ENCODE measurements around the gene FOXB1.

GRCh38 chr15:60035344-60035743, 31.2 kb downstream of the FOXB1 start:
- no peak for TF ChIP-seq CTCF (IDR thresholded peaks at IDR 0.05; ENCODE audit: borderline replicate concordance, extremely low read depth, low read length, poor library complexity, severe bottlenecking)
- TF ChIP-seq EZH2 (IDR thresholded peaks at IDR 0.05; ENCODE audit: borderline replicate concordance, low read depth, low read length, severe bottlenecking): no peak

All from DND-41 (cell line).